HG02798 (cell line): Measurements from ENCODE around the gene CHST15.

ENCODE experiments used
- ATAC-seq: cut with Tn5 transposase; IDR thresholded peaks from one replicate; pipeline ENCODE4 v1.9.1; 2021; ENCODE audit warnings: mild to moderate bottlenecking; ENCODE audit not compliant: unreplicated experiment, poor library complexity

Gene CHST15

DNA sequence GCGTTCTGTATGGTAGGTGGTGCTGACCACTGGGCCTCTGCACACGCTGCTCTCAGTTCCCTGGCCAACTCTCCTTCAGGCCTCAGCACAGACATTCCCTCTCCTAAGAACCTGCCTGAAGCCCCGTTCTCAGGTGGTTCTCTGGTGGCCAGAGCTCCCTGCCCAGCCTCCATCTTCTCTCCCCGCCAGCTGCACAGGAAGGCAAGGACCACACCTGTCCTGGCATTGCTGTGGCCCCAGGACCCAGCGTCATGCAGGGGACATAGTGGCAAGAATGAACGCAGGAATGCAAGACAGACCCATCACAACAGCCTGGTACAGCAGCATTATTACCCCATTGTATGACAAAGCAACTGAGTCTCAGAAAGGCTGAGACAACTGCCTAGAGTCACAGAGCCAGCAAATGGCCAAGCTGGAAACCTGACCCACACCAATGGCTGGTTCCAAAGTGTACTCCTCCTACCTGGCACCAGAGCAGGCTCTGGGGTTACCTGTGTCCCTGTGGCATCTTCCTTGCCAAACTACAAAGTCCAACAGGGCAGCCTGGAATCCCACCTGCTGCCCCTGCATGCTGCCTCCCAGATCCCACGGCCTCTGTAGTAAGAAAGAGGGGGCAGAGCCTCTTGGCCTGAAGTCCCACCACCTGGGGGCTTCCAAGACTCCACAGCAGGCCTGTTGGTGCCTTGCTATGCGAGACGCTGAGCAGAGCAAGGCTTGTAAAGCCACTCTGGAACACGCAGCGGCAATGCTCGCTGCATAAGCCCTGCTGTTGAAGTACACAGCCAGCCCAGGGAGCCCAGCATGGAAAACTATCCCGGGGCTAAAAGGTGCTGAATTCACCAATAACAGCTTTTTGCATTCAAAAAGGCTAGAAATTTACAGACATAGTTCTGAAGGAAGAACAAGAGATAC, 73.3 kb downstream of the CHST15 start:
- no peak for ATAC-seq

GRCh38 chr10:124018886-124019525, 74.4 kb downstream of the CHST15 start:
- no peak for ATAC-seq

GRCh38 chr10:124017729-124018128, 75.7 kb downstream of the CHST15 start:
- ATAC-seq = no peak

DNA sequence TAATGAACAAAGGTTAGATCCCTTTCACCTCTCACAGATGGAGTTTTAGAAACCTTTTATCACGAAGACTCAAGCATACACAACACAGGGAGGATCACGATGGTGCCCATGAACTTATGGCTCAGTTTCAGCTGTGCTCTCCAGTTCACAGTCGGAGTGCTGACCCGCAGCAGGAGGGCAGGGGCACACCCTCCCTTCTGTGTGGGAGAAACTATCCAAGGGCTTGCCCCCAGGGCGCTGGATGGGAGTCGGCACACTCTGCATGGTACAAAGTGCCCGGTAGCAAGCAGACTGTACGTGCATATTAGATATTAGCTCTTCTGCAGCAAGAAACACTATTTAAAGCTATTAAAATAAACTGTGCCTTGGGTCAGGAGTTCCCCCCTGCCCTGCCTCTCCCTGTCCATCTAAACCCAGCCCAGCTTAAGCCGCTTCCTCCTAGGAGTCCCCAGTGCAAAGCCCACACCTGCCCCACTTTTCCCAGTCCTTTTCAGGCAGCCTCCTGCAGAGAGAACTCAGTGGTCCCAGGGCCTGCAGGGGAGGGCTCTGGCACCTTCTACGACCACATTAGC, 76.5 kb downstream of the CHST15 start:
- no peak for ATAC-seq

GRCh38 chr10:124015991-124016390, 77.4 kb downstream of the CHST15 start:
- no peak for ATAC-seq

DNA sequence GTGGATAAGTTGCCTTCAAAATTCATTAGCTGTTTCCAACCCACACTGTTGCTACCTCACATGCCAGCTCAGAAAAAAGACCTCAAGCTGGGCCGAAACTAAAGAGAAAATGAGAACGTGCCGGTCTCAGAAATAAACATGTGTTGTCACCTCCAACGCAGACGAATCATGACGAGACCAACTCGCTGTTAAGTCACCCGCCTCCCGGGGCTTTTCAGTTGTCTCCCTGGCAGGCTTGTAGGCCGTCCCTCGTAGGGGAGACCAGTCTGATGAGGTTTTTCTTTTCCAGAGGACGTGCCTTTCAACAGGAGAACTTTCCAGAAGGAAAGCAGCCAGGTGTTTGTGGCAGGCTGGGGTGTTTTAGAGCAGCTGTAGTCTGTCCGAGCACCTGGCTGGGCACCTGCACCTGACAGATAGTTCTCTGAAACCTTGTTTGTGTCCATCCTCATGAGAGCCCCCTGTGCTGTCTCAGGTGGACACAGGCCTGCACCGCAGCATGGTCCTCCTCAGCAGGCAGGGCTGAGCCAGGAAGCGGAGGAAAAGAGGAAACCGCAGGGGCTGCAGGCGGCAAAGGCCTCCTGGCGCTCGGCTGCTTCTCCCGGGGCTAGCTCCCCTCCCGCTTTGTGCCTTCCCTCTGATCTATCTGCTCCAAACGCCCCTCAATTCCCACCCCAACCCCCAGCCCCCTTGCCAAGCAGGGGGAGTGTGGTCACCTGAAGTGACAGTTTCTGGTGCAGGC, 78.8 kb downstream of the CHST15 start:
- no peak for ATAC-seq

- ATAC-seq = no peak
These were observed 79.5 kb downstream of the CHST15 start for GRCh38 chr10:124013916-124014315.

GRCh38 chr10:124012991-124013390, 80.4 kb downstream of the CHST15 start:
- ATAC-seq = no peak

DNA sequence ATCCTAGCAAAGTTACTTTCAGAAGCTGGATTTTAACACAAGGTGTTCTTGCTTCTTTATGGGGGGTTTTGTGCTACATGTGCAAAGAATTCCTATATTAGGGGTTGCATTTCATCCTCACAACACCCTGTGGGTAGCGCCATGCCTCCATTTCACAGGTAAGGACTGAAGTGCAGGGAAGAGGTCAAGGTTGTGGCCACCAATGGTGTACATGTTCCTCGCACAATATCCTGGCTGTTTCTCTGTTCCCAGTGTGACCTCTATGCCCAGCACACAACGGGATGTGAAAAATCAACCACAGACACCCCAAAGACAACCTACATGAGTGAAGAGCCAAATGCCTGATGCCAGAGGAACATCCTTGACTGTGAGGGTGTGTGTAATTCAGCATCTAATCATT, 80.8 kb downstream of the CHST15 start:
- ATAC-seq = no peak

- no peak for ATAC-seq
These were observed 81.3 kb downstream of the CHST15 start for GRCh38 chr10:124012066-124012465.

DNA sequence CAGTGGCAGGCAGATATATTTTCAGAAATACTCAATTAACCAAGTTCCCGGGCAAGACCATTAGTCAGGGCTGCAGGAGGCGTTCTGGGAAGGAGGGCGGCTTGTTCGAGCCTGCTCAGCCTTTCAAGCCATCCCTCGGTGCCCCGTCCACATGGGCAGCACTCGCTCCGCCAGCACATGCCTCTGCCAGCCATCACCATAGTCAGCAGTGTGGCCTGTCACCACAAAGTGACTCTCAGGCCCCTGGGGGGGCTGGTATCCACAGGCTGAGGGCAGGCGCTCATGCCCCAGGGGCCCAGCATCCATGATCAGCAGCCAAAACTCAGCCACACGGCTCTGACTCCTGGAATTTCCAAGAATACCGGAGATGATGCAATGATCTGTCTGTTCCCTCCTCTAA, 81.9 kb downstream of the CHST15 start:
- ATAC-seq = no peak

GRCh38 chr10:124010563-124011131, 82.8 kb downstream of the CHST15 start:
- ATAC-seq = no peak

DNA sequence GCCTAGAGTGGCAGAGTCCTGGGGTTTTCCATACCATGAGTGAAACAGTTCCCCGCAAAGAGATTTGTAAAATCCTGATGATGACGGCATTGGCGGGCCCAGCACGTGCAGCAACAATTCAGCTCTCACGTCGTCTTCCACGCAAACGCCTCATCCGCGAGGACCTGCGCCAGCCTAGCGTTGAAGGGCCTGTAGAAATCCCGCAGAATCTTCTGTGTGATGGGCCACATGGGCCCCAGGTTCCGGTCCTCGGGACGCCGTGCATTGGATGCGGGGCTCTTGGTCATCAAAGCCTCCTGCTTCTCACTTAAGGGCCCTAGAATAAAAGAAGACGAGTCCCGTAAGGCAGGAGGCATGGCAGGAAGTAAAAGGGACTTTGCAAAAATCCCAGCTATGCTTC, 83.4 kb downstream of the CHST15 start:
- no peak for ATAC-seq

DNA sequence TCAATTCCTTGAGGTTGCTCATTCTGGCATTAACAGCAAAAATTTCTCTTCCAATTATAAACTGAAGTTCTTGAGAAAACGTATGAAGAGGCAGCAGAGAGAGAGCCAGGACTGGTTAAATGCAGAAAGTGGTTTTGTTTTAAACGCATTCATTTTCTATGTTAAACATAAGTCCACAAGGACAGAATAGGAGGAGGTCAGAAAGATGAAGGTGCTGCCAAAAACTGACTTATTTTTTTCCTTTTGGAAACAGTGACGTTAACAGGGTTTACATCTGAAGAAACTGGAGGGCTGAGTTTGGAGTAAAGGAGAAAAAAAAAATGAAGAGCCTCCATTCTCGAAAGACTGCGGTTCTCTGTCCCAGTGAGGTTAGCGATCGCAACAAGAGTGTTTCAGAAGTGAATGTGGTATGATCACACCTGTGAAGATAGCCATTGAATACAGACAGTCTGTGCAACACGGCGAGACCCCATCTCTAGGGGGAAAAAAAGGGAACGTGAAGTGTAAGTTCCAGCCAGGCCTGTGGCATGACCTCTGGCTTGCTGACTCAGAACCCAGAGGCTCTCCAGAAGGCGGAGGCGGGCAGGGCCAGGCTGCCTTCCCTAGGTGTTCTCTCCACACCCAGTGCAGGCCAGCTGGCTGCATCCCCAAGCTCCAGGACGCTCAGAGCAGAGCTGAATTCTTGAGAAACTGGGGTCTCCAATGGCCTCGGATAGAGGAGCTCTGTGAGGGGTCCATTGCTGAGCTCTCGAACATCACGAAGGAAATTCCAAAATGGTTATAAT, 84.0 kb downstream of the CHST15 start:
- no peak for ATAC-seq

GRCh38 chr10:124008681-124009080, 84.7 kb downstream of the CHST15 start:
- ATAC-seq = no peak

- no peak for ATAC-seq
These were observed 85.2 kb downstream of the CHST15 start for GRCh38 chr10:124008187-124008586.

- ATAC-seq = no peak
These were observed 85.6 kb downstream of the CHST15 start for GRCh38 chr10:124007773-124008145.

GRCh38 chr10:124007102-124007772, 86.2 kb downstream of the CHST15 start:
- ATAC-seq = no peak

- no peak for ATAC-seq
These were observed 86.9 kb downstream of the CHST15 start for GRCh38 chr10:124006526-124006925.
